Measurements from ENCODE around the gene SLC25A25.

The SLC25A25 gene

GRCh38 chr9:128149001-128149701 is 81.1 kb downstream of the SLC25A25 start, which contains the start of gene LCN2:
Gene LCN2, plus strand, starts transcription at chr9:128149453. Its CDS starts 73 bp downstream, at chr9:128149526.
- no peak for DNase-seq

GRCh38 chr9:128149951-128150593 is 82.0 kb downstream of the SLC25A25 start:
- no peak for DNase-seq

- no peak for DNase-seq
These were observed 82.7 kb downstream of the SLC25A25 start for GRCh38 chr9:128150594-128151308.

- no peak for DNase-seq
These were observed 83.5 kb downstream of the SLC25A25 start for GRCh38 chr9:128151309-128152132.

GRCh38 chr9:128152133-128153059 is 84.4 kb downstream of the SLC25A25 start:
- DNase-seq, result no peak

- no peak for DNase-seq
These were observed 85.3 kb downstream of the SLC25A25 start for GRCh38 chr9:128153060-128153946.

- no peak for DNase-seq
These were observed 86.1 kb downstream of the SLC25A25 start for GRCh38 chr9:128153947-128154695.

GRCh38 chr9:128155736-128156500 is 87.9 kb downstream of the SLC25A25 start:
- no peak for DNase-seq
